ENCODE measurements around the gene LRCH2. TPM values are rescaled to one million over a fixed set of nuclear protein-coding genes. Genes with fewer than 3 reads are reported as not detected.
A peak's percentile ranks its signal among the peaks of the same experiment; 100 is the strongest.

LRCH2 gene
- total RNA-seq, 1 donor from 2014 or later = 24.9 TPM

DNA sequence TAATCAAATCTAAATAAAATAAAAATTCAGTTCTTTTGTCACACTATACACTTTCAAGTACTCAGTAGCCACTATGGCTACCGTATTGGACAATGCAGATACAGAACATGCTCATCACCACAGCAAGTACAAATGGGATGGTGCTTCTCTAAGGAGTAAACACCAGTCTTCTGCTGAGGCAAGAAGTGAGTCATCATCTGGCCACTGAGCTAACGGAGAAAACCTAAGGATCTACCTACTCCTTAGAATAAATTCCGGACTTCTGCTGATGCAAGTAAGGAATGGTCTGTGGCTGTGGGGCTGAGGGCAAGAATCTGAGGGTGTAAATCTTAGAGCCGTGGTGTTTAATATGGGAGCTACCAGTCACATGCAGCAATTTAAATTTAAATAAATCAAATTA lies 56.0 kb downstream of the LRCH2 start:
- DNase-seq (ENCODE audit: low spot score) = no peak
- no peak for TF ChIP-seq CTCF (IDR thresholded peaks at IDR 0.05)
- no peak for TF ChIP-seq EZH2 (IDR thresholded peaks at IDR 0.05)
- no peak for TF ChIP-seq EZH2phosphoT487 (IDR thresholded peaks at IDR 0.05)
- no peak overlapping the region for H2AFZ ChIP-seq (replicated peaks)
- H3K27ac ChIP-seq = no peak overlapping the region
- no peaks in the 10 kb centered on the region for H3K27me3 Mint-ChIP-seq (ENCODE audit: insufficient read depth, low read depth)
- H3K4me3 Mint-ChIP-seq = no peak overlapping the region
- H3K9ac ChIP-seq = no peak overlapping the region
- peaks cover 6% of the 10 kb centered on the region for H3K4me1 ChIP-seq
- H3K36me3 ChIP-seq = no peaks in the 10 kb centered on the region
- no peaks in the 10 kb centered on the region for H3K9me3 Mint-ChIP-seq
- no peaks in the 10 kb centered on the region for H3K4me1 Mint-ChIP-seq
- H3K4me2 ChIP-seq = no peak overlapping the region
- no peaks in the 10 kb centered on the region for H3K27me3 ChIP-seq
- H3K36me3 Mint-ChIP-seq = peaks cover 18% of the 10 kb centered on the region
- H3K4me3 ChIP-seq = no peak overlapping the region
- H3F3A ChIP-seq (ENCODE audit: low read depth) = peaks cover 15% of the 10 kb centered on the region
- no peaks in the 10 kb centered on the region for H4K20me1 ChIP-seq (ENCODE audit: low read depth)
- no peaks in the 10 kb centered on the region for H3K79me2 ChIP-seq (ENCODE audit: low read depth)
- H3K9me3 ChIP-seq (ENCODE audit: low read depth) = no peaks in the 10 kb centered on the region
- no peak overlapping the region for H3K27ac Mint-ChIP-seq

DNA sequence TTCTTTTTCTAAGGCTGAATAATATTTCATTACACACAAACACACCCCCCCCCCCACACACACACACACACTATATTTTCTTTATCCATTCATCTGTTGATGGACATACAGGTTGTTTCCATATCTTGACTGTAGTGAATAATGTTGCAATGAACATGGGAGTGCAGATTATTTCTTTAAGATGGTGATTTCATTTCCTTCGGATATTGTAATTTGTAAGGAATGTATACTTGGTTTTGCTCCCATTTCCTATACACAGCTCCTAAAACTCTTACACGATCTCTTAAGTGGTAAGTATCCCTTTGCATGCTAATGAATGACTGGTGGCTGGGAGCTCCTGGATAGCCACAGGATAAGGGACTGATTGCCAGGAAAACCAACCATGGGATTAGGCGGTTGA lies 59.3 kb downstream of the LRCH2 start:
- Mint-ChIP-seq H3K4me1 (no peaks in the 10 kb centered on the region), H3K9me3 (no peaks in the 10 kb centered on the region), H3K27me3 (ENCODE audit: insufficient read depth, low read depth) (no peaks in the 10 kb centered on the region), H3K27ac (no peak overlapping the region), H3K4me3 (no peak overlapping the region), H3K36me3 (peaks cover 18% of the 10 kb centered on the region)
- Histone ChIP-seq H3K36me3 (no peaks in the 10 kb centered on the region), H3K79me2 (ENCODE audit: low read depth) (no peaks in the 10 kb centered on the region), H3F3A (ENCODE audit: low read depth) (peaks cover 17% of the 10 kb centered on the region), H3K4me2 (no peak overlapping the region), H3K4me3 (no peak overlapping the region), H3K4me1 (peaks cover 8% of the 10 kb centered on the region), H3K9me3 (ENCODE audit: low read depth) (no peaks in the 10 kb centered on the region), H4K20me1 (ENCODE audit: low read depth) (no peaks in the 10 kb centered on the region), H3K9ac (no peak overlapping the region), H3K27ac (no peak overlapping the region), H2AFZ (replicated peaks) (no peak overlapping the region), H3K27me3 (no peaks in the 10 kb centered on the region)
- no peak for DNase-seq (ENCODE audit: low spot score)
- TF ChIP-seq EZH2phosphoT487 (IDR thresholded peaks at IDR 0.05) = no peak
- TF ChIP-seq EZH2 (IDR thresholded peaks at IDR 0.05) = no peak
- TF ChIP-seq CTCF (IDR thresholded peaks at IDR 0.05) = no peak

DNA sequence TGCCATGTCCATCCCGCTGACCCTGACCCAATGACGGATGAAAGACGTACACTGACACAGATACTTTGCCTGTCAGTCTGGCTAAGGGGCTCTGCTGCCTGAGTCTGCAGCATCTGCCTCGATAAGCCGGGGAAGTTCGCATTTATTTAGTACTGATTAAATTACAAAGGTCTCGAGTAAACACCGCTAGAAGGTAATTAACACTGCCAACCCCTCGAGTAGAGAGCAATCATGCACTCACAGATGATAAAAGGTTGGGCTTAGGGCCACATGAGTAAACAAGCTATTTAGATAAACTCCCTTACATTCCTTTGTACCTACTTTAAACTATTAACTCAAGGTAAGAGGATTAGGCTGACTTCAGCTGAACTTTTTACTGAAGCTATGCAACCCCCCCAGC lies 60.7 kb downstream of the LRCH2 start:
- no peak overlapping the region for H3K4me2 ChIP-seq
- Mint-ChIP-seq H3K36me3 (peaks cover 14% of the 10 kb centered on the region), H3K4me1 (no peaks in the 10 kb centered on the region), H3K27me3 (ENCODE audit: insufficient read depth, low read depth) (no peaks in the 10 kb centered on the region), H3K4me3 (no peak overlapping the region), H3K9me3 (no peaks in the 10 kb centered on the region), H3K27ac (no peak overlapping the region)
- H3K9me3 ChIP-seq (ENCODE audit: low read depth) = no peaks in the 10 kb centered on the region
- peaks cover 17% of the 10 kb centered on the region for H3F3A ChIP-seq (ENCODE audit: low read depth)
- H4K20me1 ChIP-seq (ENCODE audit: low read depth) = no peaks in the 10 kb centered on the region
- peaks cover 8% of the 10 kb centered on the region for H3K4me1 ChIP-seq
- DNase-seq (ENCODE audit: low spot score) = peak; percentile 47
- no peak for TF ChIP-seq EZH2 (IDR thresholded peaks at IDR 0.05)
- TF ChIP-seq CTCF (IDR thresholded peaks at IDR 0.05) = no peak
- no peak for TF ChIP-seq EZH2phosphoT487 (IDR thresholded peaks at IDR 0.05)
- H2AFZ ChIP-seq (replicated peaks) = no peak overlapping the region
- no peaks in the 10 kb centered on the region for H3K27me3 ChIP-seq
- no peak overlapping the region for H3K27ac ChIP-seq
- no peaks in the 10 kb centered on the region for H3K79me2 ChIP-seq (ENCODE audit: low read depth)
- no peaks in the 10 kb centered on the region for H3K36me3 ChIP-seq
- H3K4me3 ChIP-seq = no peak overlapping the region
- H3K9ac ChIP-seq = no peak overlapping the region
